Mammary epithelial cell (primary cell): ENCODE data around the gene SCML2.

Experiments used
- EZH2 ChIP-seq: IDR thresholded peaks from 2 replicates; pipeline ENCODE4 v1.6.1; 2012; ENCODE audit warnings: low read length, inconsistent platforms, borderline replicate concordance
- TF ChIP-seq, protein P1 (sequence below), 2 donors: IDR thresholded peaks in 1 of 2; conservative IDR thresholded peaks in 1 of 2; 2 replicates each; pipeline ENCODE4 v1.5.1; 2011 to 2012; ENCODE audit warnings: inconsistent platforms in 2 of 2, low read length in 2 of 2, mild to moderate bottlenecking in 2 of 2, control low read depth in 1 of 2, low read depth in 1 of 2; ENCODE audit not compliant: insufficient read depth in 1 of 2; ENCODE audit errors: extremely low read depth in 1 of 2

DNA sequence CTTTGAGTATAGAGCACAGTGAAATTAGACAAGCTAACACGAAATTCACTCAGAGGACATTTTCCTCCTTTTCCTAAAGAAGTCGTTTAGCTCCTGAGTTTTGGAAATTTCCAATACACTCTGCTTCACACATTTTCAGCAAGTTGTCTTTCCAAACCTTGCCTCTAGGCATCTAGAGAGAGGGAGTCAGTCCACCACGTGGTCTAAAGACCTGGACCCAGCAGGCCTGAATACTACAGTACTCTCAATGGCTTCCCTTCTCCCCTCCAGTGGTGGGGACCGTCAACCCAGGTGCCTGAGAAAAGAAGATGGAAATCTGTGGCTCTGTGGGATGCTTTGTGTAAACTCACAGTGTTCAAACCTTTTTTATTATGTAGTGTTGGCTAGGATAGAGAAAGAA is 13.9 kb upstream of the SCML2 start:
- TF ChIP-seq, protein P1, sequence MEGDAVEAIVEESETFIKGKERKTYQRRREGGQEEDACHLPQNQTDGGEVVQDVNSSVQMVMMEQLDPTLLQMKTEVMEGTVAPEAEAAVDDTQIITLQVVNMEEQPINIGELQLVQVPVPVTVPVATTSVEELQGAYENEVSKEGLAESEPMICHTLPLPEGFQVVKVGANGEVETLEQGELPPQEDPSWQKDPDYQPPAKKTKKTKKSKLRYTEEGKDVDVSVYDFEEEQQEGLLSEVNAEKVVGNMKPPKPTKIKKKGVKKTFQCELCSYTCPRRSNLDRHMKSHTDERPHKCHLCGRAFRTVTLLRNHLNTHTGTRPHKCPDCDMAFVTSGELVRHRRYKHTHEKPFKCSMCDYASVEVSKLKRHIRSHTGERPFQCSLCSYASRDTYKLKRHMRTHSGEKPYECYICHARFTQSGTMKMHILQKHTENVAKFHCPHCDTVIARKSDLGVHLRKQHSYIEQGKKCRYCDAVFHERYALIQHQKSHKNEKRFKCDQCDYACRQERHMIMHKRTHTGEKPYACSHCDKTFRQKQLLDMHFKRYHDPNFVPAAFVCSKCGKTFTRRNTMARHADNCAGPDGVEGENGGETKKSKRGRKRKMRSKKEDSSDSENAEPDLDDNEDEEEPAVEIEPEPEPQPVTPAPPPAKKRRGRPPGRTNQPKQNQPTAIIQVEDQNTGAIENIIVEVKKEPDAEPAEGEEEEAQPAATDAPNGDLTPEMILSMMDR (conservative IDR thresholded peaks at IDR 0.05 in 1 of 2, IDR thresholded peaks at IDR 0.05 in 1 of 2; ENCODE audit: extremely low read depth in 1 of 2, insufficient read depth in 1 of 2, low read depth in 1 of 2, low read length in 2 of 2) = no peak
- no peak for TF ChIP-seq EZH2
